Activated gamma-delta T cell (primary cell): ENCODE data around the gene EYA2.
"Not testable (repeated sequence)": the region's sequence is repeated elsewhere in the genome, so short reads cannot be mapped to it uniquely, and the experiment has no call there.

Experiments
- DNase-seq: peaks from one replicate; lab custom pipeline; 2025; lab: John Stamatoyannopoulos, UW
- total RNA-seq, 2 donors: gene quantifications; one replicate each; lab custom pipeline; 2026; lab: John Stamatoyannopoulos, UW

The EYA2 gene
- total RNA-seq: 0 to 0.17 reads per million in 2 donors

DNA sequence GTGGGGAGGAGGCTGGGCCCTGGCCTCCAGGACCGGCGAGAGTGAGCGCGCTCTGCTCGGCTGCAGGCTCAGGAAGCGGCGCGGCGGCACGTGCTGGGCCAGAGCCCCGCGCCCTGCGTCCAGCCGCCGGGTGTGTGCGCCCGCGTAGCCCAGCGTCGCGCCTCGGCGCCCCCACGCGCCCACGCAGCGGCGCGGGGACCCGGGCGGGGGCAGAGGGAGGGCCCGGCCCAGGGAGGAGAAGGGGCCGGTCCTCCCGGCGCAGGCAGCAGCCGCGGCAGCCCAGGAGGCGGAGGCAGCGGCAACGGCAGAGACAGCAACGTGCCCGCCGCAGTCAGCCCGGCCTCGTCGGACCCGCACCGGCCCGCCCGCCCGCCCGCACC is at the start of gene EYA2:
TSS of gene EYA2 (plus strand) at position 265 of the 380 bp plus-strand sequence. CDS start 95,168 bp downstream, outside the sequence.
- no peak for DNase-seq

DNA sequence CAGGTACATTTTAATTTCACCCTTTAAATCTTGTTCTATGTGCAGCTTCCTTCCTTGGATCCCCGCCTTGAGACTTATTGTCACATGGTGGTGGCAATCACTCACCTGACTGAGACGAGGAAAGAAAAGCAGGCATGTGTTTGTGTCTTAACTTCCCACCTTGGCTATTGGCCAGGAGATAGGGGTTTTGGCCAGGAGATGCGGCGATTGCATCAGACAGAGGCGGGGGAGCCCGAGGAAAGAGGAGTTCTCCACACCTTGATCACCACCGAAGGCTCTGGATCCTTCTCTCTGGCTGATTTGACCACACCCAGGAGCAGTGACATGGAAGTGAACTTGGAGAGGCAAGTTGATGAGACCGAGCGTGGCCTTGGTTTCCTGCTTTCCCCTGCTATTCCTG is 49.7 kb upstream of the EYA2 start:
- DNase-seq: no peak

- no peak for DNase-seq
Measured at GRCh38 chr20:46849269-46849668, 45.4 kb upstream of the EYA2 start.

GRCh38 chr20:46849751-46850150 is 44.9 kb upstream of the EYA2 start:
- no peak for DNase-seq

DNA sequence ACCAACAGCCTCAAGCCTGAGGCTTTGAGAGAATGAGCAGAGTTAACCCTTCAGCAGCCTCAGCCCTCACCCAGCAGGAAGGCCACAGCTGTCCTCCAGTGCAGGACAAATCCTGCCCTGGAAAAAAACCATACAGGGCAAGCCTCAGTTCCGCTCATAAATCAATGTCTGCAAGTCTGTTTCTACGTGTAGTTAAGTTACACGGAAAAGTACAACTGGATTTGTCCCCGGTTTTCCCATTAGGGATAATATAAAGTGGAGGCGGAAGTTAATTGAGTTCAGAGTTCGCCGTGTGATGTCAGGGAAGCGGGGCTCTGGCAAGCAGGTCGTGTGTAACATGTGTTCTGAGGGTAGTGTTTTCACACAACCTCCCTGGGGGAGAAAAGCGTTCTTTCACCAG is 44.2 kb upstream of the EYA2 start:
- no peak for DNase-seq

- DNase-seq: no peak
Measured at GRCh38 chr20:46850896-46851295, 43.7 kb upstream of the EYA2 start.

GRCh38 chr20:46851746-46852145 is 42.9 kb upstream of the EYA2 start:
- DNase-seq: no peak

DNA sequence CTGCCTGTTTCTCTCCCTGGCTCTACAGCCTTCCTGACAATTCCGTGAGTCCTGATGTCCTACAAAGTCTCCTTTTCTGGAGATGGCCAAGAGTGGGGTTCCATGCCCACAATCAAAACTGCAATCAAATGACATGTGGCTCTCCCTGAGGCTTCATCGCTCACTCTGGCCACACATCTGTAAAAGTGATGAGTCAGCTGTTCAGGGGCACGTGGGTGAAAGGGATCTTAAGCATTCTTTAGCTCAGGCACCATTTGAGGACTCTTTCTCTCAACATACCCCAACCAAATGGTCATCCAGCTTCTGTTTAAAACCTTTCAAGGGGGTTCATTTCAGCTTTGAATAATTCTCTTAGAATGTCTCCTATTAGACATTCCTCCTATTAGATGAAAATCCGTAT is 42.3 kb upstream of the EYA2 start:
- DNase-seq: no peak

GRCh38 chr20:46853926-46854325 is 40.7 kb upstream of the EYA2 start:
- no peak for DNase-seq

- DNase-seq: no peak
Measured at GRCh38 chr20:46857061-46857831, 37.4 kb upstream of the EYA2 start.

- DNase-seq: no peak
Measured at GRCh38 chr20:46865824-46866223, 28.8 kb upstream of the EYA2 start.

- no peak for DNase-seq
Measured at GRCh38 chr20:46870041-46870440, 24.6 kb upstream of the EYA2 start.

- no peak for DNase-seq
Measured at GRCh38 chr20:46872328-46873211, 22.1 kb upstream of the EYA2 start.

DNA sequence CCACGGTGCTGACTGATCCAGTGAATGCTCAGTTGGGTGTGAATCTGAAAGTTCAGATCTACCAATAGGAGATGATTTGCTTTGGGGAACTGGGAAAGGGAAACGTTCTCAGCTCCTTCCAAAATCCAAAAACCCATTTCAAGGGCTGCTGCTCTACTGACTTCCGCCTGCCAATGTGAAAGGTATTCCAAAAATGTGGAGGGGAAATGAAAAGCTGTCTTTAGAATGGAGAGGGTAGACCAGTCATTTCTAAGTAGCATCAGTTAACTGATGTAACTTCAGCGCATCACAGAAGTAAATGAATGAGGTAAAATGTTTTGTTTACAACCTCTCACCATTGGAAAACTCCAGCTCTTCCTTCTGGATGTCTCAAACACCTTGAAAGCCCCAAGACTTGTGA is 19.6 kb upstream of the EYA2 start:
- no peak for DNase-seq

- no peak for DNase-seq
Measured at GRCh38 chr20:46879386-46879785, 15.3 kb upstream of the EYA2 start.

GRCh38 chr20:46879963-46880362 is 14.7 kb upstream of the EYA2 start:
- DNase-seq: not testable (repeated sequence)

DNA sequence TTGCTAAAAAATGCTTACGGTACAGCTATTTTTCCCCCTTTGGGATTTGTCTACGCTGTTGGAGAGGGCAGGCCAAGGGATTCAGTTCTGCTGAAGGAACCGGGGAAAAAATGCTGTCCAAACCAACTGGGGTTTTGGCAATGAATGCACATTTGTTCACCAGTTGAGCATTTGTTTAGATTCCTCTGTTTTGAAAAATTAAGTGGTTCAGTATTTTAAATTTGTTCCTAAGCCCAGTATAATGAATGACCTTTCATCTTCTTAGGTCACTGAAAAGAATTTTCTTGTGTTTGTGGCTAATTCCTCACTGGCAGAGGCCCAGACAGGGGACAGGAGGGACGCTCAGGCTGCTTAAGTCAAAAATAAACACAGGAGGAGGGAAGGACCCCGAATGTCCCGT is 10.8 kb upstream of the EYA2 start:
- no peak for DNase-seq

- no peak for DNase-seq
Measured at GRCh38 chr20:46890682-46891081, 4.0 kb upstream of the EYA2 start.

GRCh38 chr20:46893051-46893450 is 1.6 kb upstream of the EYA2 start:
- no peak for DNase-seq

DNA sequence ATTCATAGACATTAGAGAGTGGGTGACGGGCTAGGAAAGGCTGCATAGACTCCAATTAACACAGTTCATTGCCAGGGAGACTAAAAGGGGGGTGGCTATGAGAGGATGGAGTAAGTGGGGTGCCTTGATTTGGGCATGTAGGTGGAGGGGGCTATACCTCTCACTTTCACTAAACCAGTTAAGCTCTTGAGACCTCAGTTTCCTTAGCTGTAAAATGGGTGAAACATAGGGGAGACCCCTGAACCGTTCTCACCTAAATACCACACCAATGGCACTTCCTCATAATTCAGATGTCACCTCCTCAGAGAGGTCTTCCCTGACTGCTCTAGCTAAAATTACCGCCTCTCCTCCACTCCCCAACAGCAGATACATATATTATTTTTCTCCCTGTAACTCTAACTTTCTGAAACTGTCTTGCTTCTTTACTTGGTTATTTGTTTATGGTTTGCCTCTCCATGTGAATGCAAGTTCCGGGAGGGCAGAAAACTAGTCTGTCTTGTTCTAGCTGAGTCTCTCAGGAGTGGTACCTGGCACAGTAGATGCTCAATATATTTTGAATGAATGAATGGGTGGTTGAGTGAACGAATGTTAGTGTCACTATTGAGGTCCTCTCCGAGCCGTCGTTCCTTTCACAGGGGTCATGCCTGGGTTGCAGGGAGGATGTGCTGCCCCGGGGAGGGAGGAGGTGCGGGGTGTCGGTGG is 615 bp upstream of the EYA2 start:
- DNase-seq: no peak

DNA sequence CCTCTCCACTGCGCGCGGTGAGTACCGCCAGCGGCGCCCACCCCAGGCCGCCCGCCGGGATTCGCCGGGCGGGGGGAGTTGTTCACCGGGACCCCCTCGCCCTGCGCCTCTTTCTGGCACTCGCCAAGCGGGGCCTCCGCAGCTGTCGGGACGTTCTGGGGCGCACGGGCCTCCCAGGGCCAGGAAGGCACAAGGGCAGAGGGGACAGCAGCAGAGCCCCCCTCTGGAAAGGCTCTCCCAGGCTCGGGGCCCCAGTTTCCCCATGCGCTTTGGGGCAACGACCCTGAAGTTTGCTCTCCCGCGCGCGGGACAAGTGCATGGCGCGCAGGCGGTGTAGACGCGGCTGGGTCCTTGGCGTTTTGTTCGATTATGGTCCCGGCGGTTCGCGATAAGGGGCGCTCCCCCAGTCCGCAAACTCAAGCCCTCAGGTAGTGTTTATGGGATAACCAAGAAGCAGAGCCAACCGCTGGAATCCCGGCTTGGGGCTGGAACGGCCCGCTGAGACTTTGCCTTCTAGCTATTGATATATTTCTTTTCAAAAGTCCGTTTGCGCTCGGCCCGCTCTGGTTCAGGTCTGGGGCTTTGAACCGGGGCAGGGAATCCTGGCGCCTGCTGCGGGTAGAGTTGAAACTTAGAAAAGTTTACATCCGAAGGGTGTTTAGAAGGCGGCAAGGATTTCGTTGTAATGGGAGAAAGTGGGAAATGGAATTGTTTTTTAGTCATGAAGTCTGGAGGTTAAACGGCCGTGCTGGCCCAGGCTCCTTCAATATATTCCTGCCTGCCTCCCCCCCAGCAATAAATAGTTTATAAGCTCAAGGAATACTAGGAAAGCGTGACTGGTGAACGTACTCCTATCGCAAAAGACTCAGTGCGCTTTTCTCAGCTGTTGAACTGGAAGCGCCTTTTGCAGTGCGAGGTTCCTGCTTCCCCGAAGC is 595 bp downstream of the EYA2 start:
- DNase-seq: no peak
